Activated CD8-positive, alpha-beta memory T cell treated with anti-CD3 and anti-CD28 coated beads, Interleukin-2, amount 50 U/mL, for 24 hours (primary cell): Measurements from ENCODE around the gene HOXB2.
"Not testable (repeated sequence)": the region's sequence is repeated elsewhere in the genome, so short reads cannot be mapped to it uniquely, and the experiment has no call there.

Source experiments
- DNase-seq: peaks from one replicate; pipeline ENCODE4 v3.0.0-alpha.2; 2020; ENCODE audit errors: extremely low read depth

Gene HOXB2

GRCh38 chr17:48514477-48514876 is 30.4 kb downstream of the HOXB2 start:
- no peak for DNase-seq

DNA sequence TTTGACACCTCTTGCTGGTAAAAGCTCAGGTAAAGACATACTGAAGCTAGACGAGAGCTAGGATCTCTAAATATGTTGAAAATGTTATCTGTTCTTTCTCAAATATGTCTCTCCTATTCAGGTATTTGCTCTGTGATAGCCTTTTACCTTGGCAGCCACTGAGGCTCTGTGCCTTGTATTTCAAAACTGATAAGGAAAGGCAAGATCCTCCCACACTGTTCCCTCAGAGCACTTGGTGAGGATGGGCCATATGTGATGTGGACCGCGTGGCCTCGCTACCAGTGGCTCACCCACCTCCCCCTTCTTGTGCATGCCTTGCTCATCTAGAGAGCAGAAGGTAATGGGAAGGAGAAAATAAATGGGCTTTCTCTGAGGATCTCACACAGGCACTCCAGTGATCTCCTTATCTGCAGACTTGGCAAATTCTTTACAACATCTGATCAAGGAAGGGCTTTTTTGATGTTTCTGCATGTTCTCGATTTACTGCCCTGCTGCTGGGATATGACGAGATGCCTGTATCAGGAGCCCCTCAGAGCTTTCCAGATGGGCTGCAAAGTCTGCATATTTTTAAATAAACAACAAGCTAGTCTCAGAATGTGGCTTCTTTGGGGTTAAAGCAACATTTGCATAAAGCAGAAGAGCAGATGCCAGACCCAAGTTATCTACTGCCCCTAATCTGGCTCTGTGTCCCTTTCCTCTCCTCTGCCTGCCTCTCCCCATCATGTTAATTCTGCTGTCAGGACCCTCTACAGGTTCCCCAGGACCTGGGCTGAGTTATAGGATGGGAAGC is 31.0 kb downstream of the HOXB2 start:
- DNase-seq, result no peak

DNA sequence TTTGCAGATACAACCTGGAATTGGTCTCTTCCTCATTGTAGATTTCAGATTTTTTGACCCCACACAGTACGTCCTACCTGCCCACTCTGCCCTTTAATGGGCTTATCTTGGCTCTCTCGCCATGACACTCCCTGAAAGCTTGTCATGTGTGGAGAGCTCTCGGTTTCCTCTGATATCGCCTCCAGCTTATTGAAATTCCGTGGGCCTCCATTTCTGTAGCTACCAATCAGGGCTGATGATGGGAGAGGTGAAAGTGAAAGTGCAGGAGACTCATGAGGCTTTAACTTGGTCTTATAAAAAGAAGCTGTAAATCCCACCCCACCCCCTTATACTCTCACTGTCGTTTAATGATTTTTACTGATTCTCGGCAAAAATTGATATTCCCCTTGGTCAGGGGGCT is 31.8 kb downstream of the HOXB2 start:
- DNase-seq, result no peak

GRCh38 chr17:48510761-48511604 is 33.9 kb downstream of the HOXB2 start:
- DNase-seq, result no peak

DNA sequence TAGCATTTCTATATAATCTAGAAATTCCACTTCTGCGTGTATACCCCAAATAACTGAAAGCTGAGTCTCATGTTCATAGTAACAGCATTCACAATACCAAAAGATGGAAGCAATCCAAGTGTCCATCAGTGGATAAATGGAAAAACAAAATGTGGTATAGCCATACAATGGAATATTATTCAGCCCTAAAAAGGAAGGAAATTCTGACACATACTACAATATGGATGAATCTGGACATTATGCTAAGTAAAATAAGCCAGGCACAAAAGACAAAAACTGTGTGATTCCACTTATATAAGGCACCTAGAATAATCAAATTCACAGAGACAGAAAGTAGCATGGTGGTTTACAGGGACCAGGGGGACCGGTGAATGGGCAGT is 34.5 kb downstream of the HOXB2 start:
- no peak for DNase-seq

GRCh38 chr17:48509708-48510107 is 35.2 kb downstream of the HOXB2 start:
- not testable (repeated sequence) for DNase-seq

DNA sequence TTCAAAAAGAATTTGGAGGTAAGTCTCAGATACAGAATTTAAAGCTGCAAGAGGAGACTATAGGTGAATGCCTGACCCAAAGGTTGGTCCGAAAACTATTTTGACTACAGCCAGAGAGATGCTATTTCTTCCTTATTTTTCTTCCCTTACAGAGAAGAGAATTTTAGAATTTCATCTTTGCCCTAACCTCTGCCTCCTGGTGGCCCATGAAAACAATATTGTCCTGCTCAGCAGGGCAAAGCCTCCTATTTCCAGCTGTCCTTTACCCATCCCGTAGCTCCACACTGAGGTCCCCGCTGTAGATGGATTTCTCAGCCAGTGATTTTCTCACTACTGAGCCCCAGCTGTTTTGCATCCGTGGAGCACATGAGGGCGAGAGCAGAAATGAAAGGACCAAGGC is 38.7 kb downstream of the HOXB2 start:
- DNase-seq, result no peak

DNA sequence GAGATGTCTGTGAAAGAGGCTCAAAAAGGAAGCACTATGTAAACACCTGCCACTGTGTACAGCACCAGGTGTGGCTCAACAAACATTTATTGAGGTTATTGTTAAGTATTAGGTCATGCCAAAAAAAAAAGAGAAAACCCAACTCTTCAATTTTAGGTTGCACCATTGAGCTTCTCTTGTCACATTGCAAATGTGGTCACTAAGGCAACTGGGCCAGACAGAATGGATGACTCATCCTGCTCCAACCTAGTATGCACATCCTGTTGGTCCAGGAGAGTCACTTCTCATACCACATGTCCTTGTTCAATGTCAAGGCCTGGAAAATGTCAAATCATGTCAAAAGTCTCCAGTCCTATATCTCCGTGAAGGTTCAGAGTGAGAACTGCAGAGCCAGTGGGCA is 39.1 kb downstream of the HOXB2 start:
- DNase-seq, result no peak

GRCh38 chr17:48504953-48505352 is 40.0 kb downstream of the HOXB2 start:
- no peak for DNase-seq

DNA sequence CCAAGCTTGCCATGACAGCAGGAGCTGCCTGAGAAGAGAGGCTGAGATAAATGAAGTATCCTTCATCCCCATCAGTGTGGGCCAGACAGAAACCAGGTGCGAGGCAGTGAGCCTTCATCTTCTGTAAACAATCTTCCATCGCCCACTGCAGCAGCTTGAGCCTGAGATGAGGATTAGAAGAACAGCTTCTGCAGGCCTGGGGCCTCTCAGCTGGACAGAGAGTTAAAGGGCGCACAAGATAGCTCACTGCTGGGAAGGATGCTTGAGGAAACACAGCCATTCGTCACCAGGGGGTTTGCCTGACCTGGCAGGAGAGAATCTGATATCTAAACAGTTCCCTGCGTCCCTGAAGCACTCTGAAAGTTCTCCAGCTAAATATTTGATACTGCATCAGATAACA is 41.2 kb downstream of the HOXB2 start:
- no peak for DNase-seq

GRCh38 chr17:48502901-48503300 is 42.0 kb downstream of the HOXB2 start:
- no peak for DNase-seq

DNA sequence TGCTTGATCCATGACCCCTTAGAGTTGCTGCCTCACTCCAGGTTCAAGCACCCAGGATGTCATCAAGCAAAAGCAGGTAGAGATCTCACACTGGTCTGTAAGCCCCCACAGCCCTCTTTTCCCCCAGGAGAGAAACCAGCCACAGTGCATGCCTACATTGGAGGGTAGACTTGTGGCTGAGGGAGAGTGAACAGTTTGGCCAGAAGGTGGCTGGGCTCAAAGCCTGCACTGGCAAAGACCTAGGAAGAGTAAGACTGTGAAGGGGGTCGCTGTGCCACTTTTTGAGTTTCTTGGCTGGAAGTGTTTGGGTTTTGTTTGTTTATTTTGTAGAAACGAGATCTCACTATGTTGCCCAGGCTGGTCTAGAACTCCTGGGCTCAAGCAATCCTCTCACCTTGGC is 42.6 kb downstream of the HOXB2 start:
- no peak for DNase-seq

GRCh38 chr17:48500435-48501426 is 44.2 kb downstream of the HOXB2 start:
- DNase-seq, result no peak

- DNase-seq, result no peak
Observed at GRCh38 chr17:48499735-48500434, 45.0 kb downstream of the HOXB2 start.

GRCh38 chr17:48499248-48499647 is 45.7 kb downstream of the HOXB2 start:
- DNase-seq, result no peak

DNA sequence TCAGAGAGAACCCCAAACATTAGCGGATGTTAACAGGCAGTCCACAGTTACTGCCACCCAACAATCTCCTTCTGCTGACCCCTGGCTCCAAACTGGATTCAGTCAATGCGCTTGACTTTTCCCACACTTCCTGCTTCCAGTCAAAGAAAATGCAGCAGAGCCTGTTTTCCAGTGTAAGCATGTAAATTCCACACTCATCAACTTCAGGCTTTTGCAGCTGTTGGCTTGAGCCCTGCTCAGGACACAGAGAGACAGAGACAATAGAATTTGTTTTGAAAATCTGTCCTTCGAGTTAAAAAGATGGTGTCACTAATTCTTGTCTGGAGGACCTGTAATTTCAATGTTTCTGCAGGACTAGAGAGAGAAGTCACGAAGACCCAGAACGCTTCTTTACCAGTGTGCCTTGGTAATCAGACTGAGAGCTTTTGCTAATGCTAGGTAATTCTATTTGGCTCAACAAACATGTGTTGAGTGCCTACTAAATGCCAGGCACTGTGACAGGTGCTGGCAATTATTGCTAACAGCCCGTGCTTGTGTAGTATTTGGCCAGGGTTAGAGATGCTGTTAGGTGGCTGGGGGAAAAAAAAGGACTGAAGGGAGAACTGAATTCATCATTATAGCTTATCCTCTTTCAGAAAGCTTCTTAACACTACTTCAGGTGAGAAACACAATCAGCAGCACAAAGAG is 46.6 kb downstream of the HOXB2 start:
- DNase-seq, result no peak

GRCh38 chr17:48497103-48497502 is 47.8 kb downstream of the HOXB2 start:
- DNase-seq, result no peak

DNA sequence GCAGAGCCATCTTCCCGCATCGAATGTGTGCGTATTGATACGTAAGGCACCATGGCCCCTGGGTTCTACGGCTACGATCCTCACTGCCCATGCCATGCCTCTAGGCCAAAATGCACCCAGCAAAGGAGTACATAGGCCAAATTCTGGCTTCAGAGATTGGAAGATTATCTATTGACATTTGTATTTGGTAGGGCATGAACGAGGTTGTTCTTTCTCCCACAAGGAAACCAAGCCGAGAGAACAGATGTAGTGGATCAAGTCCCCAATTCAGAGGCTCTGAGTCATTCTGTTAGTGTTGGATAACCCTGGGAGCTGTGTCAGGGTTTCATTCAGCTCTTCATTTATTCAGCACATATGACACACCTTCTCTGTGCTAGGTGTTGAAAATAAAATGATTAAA is 50.6 kb downstream of the HOXB2 start:
- no peak for DNase-seq
